Sigmoid colon (tissue), 4 donors: ENCODE results near the gene FGF12.

Source experiments
- EP300 ChIP-seq, 4 donors: sonication (generic); formaldehyde crosslinking; IDR thresholded peaks; one replicate each; pipeline ENCODE4 v1.6.1; 2017; ENCODE audit warnings: antibody characterized with exemption in 4 of 4
- POLR2A ChIP-seq, 2 donors: fragments of 450-650 bp; IDR thresholded peaks; one replicate each; pipeline ENCODE4 v1.6.1; 2016; ENCODE audit warnings: antibody characterized with exemption in 2 of 2, mild to moderate bottlenecking in 2 of 2, moderate library complexity in 2 of 2
- TF ChIP-seq, protein P1 (sequence below), 4 experiments: fragments of 450-650 bp in 3 of 4; fragments of 200-600 bp in 1 of 4; IDR thresholded peaks; one replicate each; pipeline ENCODE4 v1.5.1; 2016 to 2019; ENCODE audit warnings: antibody characterized with exemption in 4 of 4, mild to moderate bottlenecking in 3 of 4, moderate library complexity in 2 of 4

DNA sequence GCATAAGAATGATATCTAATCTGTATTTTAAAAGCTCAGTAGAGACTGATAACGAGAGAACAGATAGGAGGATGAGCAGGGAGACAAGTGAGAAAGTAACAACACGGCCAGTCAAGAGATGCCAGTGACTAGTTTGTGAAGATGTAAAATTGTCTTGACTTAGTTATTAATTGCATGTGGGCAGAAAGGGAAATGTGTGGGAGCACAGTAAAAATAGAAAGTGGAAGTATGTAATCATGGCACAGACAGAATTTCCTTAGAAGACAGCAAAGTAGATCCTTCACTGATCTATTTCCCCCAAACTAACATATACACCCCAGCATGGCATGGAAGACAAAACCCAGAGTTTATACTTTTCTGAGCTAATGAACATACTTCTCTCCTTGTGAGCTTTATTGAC is 344.5 kb downstream of the FGF12 start:
- TF ChIP-seq, protein P1, sequence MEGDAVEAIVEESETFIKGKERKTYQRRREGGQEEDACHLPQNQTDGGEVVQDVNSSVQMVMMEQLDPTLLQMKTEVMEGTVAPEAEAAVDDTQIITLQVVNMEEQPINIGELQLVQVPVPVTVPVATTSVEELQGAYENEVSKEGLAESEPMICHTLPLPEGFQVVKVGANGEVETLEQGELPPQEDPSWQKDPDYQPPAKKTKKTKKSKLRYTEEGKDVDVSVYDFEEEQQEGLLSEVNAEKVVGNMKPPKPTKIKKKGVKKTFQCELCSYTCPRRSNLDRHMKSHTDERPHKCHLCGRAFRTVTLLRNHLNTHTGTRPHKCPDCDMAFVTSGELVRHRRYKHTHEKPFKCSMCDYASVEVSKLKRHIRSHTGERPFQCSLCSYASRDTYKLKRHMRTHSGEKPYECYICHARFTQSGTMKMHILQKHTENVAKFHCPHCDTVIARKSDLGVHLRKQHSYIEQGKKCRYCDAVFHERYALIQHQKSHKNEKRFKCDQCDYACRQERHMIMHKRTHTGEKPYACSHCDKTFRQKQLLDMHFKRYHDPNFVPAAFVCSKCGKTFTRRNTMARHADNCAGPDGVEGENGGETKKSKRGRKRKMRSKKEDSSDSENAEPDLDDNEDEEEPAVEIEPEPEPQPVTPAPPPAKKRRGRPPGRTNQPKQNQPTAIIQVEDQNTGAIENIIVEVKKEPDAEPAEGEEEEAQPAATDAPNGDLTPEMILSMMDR (IDR thresholded peaks at IDR 0.05) = no peak
- no peak for TF ChIP-seq POLR2A (IDR thresholded peaks at IDR 0.05)
- no peak for TF ChIP-seq EP300 (IDR thresholded peaks at IDR 0.05)
